WTC11 (cell line): ENCODE results near the gene CMKLR1. TPM values are rescaled to one million over a fixed set of nuclear protein-coding genes. Genes with fewer than 3 reads are reported as not detected.
A peak's percentile ranks its signal among the peaks of the same experiment; 100 is the strongest.

Experiments used
- ATAC-seq: fragments of 200-7000 bp; cut with Tn5 transposase; 2 replicates; pipeline ENCODE4 v1.10.0; 2021; ENCODE audit warnings: mild to moderate bottlenecking, moderate library complexity
- Bru-seq: library from RNA; stranded (reverse); fragments of 400-500 nt; gene quantifications from one replicate; lab custom pipeline; 2021; lab: Mats Ljungman, UMichigan
- CTCF ChIA-PET: fragments of 300-600 bp; sonication (Branson Sonifier 250); formaldehyde crosslinking; loops from one replicate; lab custom pipeline; 2021; ENCODE audit warnings: antibody characterized with exemption; lab: Charles Lee
- POLR2A ChIA-PET: fragments of 350-600 bp; sonication (Branson Sonifier 250); formaldehyde crosslinking; loops from one replicate; lab custom pipeline; 2021; ENCODE audit warnings: antibody characterized with exemption; lab: Charles Lee
- DNase-seq: peaks from one replicate; pipeline ENCODE4 v3.0.0; 2021; ENCODE audit warnings: low spot score
- H3K27ac Mint-ChIP-seq: 2 replicates; pipeline ENCODE4 v1.8.0; 2021; ENCODE audit warnings: mixed read lengths
- H3K27me3 Mint-ChIP-seq: 2 replicates; pipeline ENCODE4 v1.8.0; 2021; ENCODE audit warnings: low read depth, mild to moderate bottlenecking, moderate library complexity, mixed read lengths
- H3K36me3 Mint-ChIP-seq: 2 replicates; pipeline ENCODE4 v1.8.0; 2021; ENCODE audit warnings: mixed read lengths
- H3K4me1 Mint-ChIP-seq: 2 replicates; pipeline ENCODE4 v1.8.0; 2022; ENCODE audit warnings: mixed read lengths
- H3K4me3 Mint-ChIP-seq: 2 replicates; pipeline ENCODE4 v1.8.0; 2021; ENCODE audit warnings: mild to moderate bottlenecking, moderate library complexity, mixed read lengths
- H3K9me3 Mint-ChIP-seq: 2 replicates; pipeline ENCODE4 v1.8.0; 2021; ENCODE audit warnings: mixed read lengths
- ATF6 ChIP-seq: sonication (generic); formaldehyde crosslinking; IDR thresholded peaks from 2 replicates; pipeline ENCODE4 v1.8.1; 2023; ENCODE audit warnings: mild to moderate bottlenecking, missing genetic modification reagents
- CBFB ChIP-seq: sonication (generic); formaldehyde crosslinking; IDR thresholded peaks from 2 replicates; pipeline ENCODE4 v1.8.1; 2022; ENCODE audit warnings: mild to moderate bottlenecking, low read depth, missing genetic modification reagents
- CDX4 ChIP-seq: fragments of 250-450 bp; sonication (Bioruptor Pico); IDR thresholded peaks from 2 replicates; pipeline ENCODE4 v1.9.0; 2021; ENCODE audit warnings: moderate library complexity, mild to moderate bottlenecking, inconsistent platforms, borderline replicate concordance
- CTCF ChIP-seq: fragments of 200-600 bp; IDR thresholded peaks from 2 replicates; pipeline ENCODE4 v1.8.0; 2022; ENCODE audit warnings: antibody characterized with exemption
- HMGA2 ChIP-seq: fragments of 250-450 bp; sonication (Bioruptor Pico); IDR thresholded peaks from 2 replicates; pipeline ENCODE4 v1.4.0; 2021; ENCODE audit warnings: mild to moderate bottlenecking, moderate library complexity
- IRF2 ChIP-seq: sonication (generic); formaldehyde crosslinking; IDR thresholded peaks from 2 replicates; pipeline ENCODE4 v1.8.0; 2022; ENCODE audit warnings: low read depth, missing genetic modification reagents, borderline replicate concordance
- NFYB ChIP-seq: sonication (generic); formaldehyde crosslinking; conservative IDR thresholded peaks from 2 replicates; pipeline ENCODE4 v1.8.0; 2022; ENCODE audit warnings: low read depth, missing genetic modification reagents
- PREB ChIP-seq: sonication (generic); formaldehyde crosslinking; IDR thresholded peaks from 2 replicates; pipeline ENCODE4 v1.8.1; 2022; ENCODE audit warnings: mild to moderate bottlenecking, missing genetic modification reagents, moderate library complexity, borderline replicate concordance
- USF2 ChIP-seq: sonication (generic); formaldehyde crosslinking; IDR thresholded peaks from 2 replicates; pipeline ENCODE4 v1.8.1; 2023; ENCODE audit warnings: mild to moderate bottlenecking, missing genetic modification reagents, moderate library complexity
- ZNF423 ChIP-seq: fragments of 250-450 bp; sonication (Bioruptor Pico); IDR thresholded peaks from 2 replicates; pipeline ENCODE4 v2.1.2; 2022; ENCODE audit warnings: mild to moderate bottlenecking, moderate library complexity
- long read RNA-seq, 3 experiments: library from RNA in 1 of 3; library from capped mRNA in 1 of 3; library from polyadenylated mRNA in 1 of 3; unstranded in 2 of 3; stranded (forward) in 1 of 3; transcript quantifications; one replicate each; pipeline ENCODE4 v2.0.0, GENCODE V29; 2021
- total RNA-seq: library from RNA; stranded (reverse); gene quantifications from 3 replicates; pipeline ENCODE4 v1.2.3, GENCODE V29; 2021

The CMKLR1 gene
- total RNA-seq (1.4 to 1.9 TPM (median 1.6 TPM) in 3 replicates), Bru-seq, nascent RNA (percentile 29 among the genes with signal in this experiment)
- long read RNA-seq, experiment 1, full-length matches to known transcripts = 5 of 7 reads
- long read RNA-seq, experiment 1, partial matches to known transcripts = 0 of 7 reads
- long read RNA-seq, experiment 1, other reads (novel, unspliced or antisense) = 2 of 7 reads
- long read RNA-seq, experiment 2, partial matches to known transcripts = 0 of 2 reads
- long read RNA-seq, experiment 2, other reads (novel, unspliced or antisense) = 2 of 2 reads
- long read RNA-seq, experiment 3 = 0 reads

GRCh38 chr12:108338915-108339657 lies at the start of gene CMKLR1:
CMKLR1 (minus strand) TSS chr12:108339311; CDS start chr12:108293591, 45,720 bp downstream.
- no peak within 1 kb of the TSS for H3K4me3 Mint-ChIP-seq
- CTCF ChIA-PET = interaction anchor here (0.8 to 1.8 kb wide), 5 partner anchors 11 to 156 kb away, joined by 3 to 11 read pairs (median 4); no protein-coding TSS in a partner anchor
- no peak within 1 kb of the TSS for H3K27ac Mint-ChIP-seq

GRCh38 chr12:108387771-108388170 lies 48.7 kb upstream of the CMKLR1 start:
- H3K27ac Mint-ChIP-seq = no peak overlapping the region
- no peak overlapping the region for H3K4me3 Mint-ChIP-seq
- ChIA-PET CTCF (no interaction called here), POLR2A (no interaction called here)
- H3K4me1 Mint-ChIP-seq = peaks cover 7% of the 10 kb centered on the region
- DNase-seq (no peak), ATAC-seq (no peak)
- H3K9me3 Mint-ChIP-seq = peaks cover 20% of the 10 kb centered on the region
- H3K36me3 Mint-ChIP-seq = peaks cover 13% of the 10 kb centered on the region
- no peaks in the 10 kb centered on the region; the same call in 1 of the 2 replicates for H3K27me3 Mint-ChIP-seq
- TF ChIP-seq HMGA2 (CRISPR knock-in tag) (no peak), NFYB (no peak), ATF6 (CRISPR knock-in tag) (no peak)

More at GRCh38 chr12:108338915-108339657, at the start of gene CMKLR1:
- peaks cover 6% of the 10 kb centered on the region; the same call in 1 of the 2 replicates for H3K9me3 Mint-ChIP-seq
- ATAC-seq (peak; percentile 65), DNase-seq (peak; percentile 30)
- TF ChIP-seq IRF2 (CRISPR knock-in tag) = no peak
- TF ChIP-seq CBFB = no peak
- no peak for TF ChIP-seq CTCF
- TF ChIP-seq PREB = no peak
- peak; percentile 92 for TF ChIP-seq ZNF423 (CRISPR knock-in tag)
- TF ChIP-seq, all 79 proteins: peak for 1
- Mint-ChIP-seq H3K27me3 (no peaks in the 10 kb centered on the region; the same call in 1 of the 2 replicates), H3K4me1 (peaks cover 23% of the 10 kb centered on the region), H3K36me3 (no peaks in the 10 kb centered on the region)
- POLR2A ChIA-PET = interaction anchor here (0.6 to 1.3 kb wide), 2 partner anchors 23 to 113 kb away, joined by 3 read pairs; no protein-coding TSS in a partner anchor

- Mint-ChIP-seq H3K4me3 (no peak overlapping the region), H3K27ac (no peak overlapping the region), H3K4me1 (peaks cover 14% of the 10 kb centered on the region), H3K36me3 (peaks cover 13% of the 10 kb centered on the region), H3K9me3 (peaks cover 20% of the 10 kb centered on the region), H3K27me3 (no peaks in the 10 kb centered on the region; the same call in 1 of the 2 replicates)
- TF ChIP-seq USF2 (peak; percentile 56), CDX4 (CRISPR knock-in tag) (no peak)
- no peak for DNase-seq
- no peak for ATAC-seq
- ChIA-PET POLR2A (no interaction called here), CTCF (no interaction called here)
These were observed 47.7 kb upstream of the CMKLR1 start for GRCh38 chr12:108386709-108387360.
